ENCODE data around the gene MINAR1.

The MINAR1 gene

DNA sequence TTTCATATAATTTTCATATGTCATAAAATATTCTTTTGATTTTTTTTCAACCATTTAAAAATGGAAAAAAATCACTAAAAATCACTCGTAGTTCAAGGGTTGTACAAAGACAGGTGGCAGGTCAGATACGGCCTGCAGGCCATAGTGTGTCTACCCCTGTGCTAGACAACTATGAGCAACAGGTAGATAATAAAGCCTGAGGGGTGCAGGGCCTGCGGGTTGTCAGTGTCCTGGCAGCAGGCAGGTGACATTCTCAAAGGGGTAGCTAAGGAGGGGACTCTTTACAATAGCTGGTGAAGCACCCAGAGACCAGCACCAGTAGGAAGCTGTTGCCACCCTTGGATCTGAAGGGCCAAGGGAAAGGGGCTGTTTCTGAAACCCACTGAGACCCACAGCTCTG lies 34.4 kb downstream of the MINAR1 start:
- Histone ChIP-seq H3K9ac (ENCODE audit: low read depth, low read length) (no peak overlapping the region), H3K9me3 (ENCODE audit: control insufficient read depth, insufficient read depth, low read length) (no peaks in the 10 kb centered on the region), H3K4me1 (ENCODE audit: insufficient read depth, low read length) (no peaks in the 10 kb centered on the region), H3K36me3 (ENCODE audit: insufficient read depth, low read length) (no peaks in the 10 kb centered on the region)

GRCh38 chr15:79467865-79468586 lies 35.9 kb downstream of the MINAR1 start:
- no peaks in the 10 kb centered on the region for H3K4me1 ChIP-seq (ENCODE audit: insufficient read depth, low read length)
- no peaks in the 10 kb centered on the region for H3K36me3 ChIP-seq (ENCODE audit: insufficient read depth, low read length)
- no peak overlapping the region for H3K9ac ChIP-seq (ENCODE audit: low read depth, low read length)
- H3K9me3 ChIP-seq (ENCODE audit: control insufficient read depth, insufficient read depth, low read length) = no peaks in the 10 kb centered on the region

DNA sequence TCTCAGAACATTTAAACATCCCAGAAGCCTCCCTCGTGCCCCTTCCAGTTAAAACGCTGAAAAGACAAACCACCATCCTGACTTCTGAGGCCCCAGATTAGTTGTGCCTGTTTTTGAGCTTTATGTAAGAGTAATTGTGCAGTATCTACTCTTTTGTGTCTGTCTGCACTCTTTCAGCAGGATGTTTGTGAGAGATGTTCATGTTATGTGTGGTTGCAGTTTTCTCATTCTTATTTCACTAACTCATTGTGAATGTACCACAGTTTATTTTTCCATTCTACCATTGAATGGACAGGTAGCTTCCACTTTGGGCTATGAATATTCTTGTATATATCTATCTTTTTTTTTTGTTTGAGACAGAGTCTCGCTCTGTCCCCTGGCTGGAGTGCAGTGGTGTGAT lies 40.3 kb downstream of the MINAR1 start:
- Histone ChIP-seq H3K9ac (ENCODE audit: low read depth, low read length) (no peak overlapping the region), H3K36me3 (ENCODE audit: insufficient read depth, low read length) (no peaks in the 10 kb centered on the region), H3K4me1 (ENCODE audit: insufficient read depth, low read length) (no peaks in the 10 kb centered on the region), H3K9me3 (ENCODE audit: control insufficient read depth, insufficient read depth, low read length) (no peaks in the 10 kb centered on the region)

DNA sequence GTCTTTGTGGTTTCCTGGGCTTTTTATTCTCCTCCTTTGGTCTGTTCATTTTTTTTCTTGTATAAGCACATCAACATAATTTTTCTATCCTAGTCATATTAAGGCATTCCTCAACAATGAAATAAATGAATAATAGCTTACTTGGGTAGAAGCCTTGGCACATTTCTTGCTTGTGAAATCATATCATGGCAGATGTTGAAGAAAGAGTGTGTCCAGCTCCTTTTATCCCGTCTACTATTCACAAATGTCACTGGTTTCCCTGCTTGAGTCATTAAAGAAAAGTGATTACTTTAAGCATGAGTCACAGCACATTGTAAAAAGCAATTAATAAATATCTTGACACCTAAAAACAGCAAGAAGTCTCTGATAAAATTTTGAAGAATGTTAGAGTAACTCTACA lies 42.1 kb downstream of the MINAR1 start:
- no peaks in the 10 kb centered on the region for H3K36me3 ChIP-seq (ENCODE audit: insufficient read depth, low read length)
- no peaks in the 10 kb centered on the region for H3K9me3 ChIP-seq (ENCODE audit: control insufficient read depth, insufficient read depth, low read length)

DNA sequence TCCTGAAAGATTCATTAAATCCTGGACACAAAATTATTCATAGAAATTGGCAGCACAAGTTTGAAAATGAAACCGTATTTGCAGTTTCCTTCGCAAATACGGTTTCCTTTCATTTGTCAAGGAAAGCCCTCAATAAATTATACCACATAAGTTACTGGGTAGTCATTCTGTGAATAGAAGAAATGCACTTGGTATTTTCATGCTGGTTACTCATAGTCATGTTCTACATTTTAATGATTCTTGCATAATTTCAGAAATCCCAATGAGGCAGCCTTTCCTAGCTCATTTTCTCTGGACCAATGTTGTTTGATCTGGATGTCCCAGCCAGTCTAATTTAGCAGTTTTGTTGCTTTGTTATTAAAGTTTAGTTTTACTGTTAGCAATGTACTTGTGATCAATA lies 43.2 kb downstream of the MINAR1 start:
- Histone ChIP-seq H3K9me3 (ENCODE audit: control insufficient read depth, insufficient read depth, low read length) (no peaks in the 10 kb centered on the region), H3K4me1 (ENCODE audit: insufficient read depth, low read length) (no peaks in the 10 kb centered on the region), H3K36me3 (ENCODE audit: insufficient read depth, low read length) (no peaks in the 10 kb centered on the region), H3K9ac (ENCODE audit: low read depth, low read length) (no peak overlapping the region)

More for the DNA sequence above, 42.1 kb downstream of the MINAR1 start:
- H3K9ac ChIP-seq (ENCODE audit: low read depth, low read length) = no peak overlapping the region
- no peaks in the 10 kb centered on the region for H3K4me1 ChIP-seq (ENCODE audit: insufficient read depth, low read length)

DNA sequence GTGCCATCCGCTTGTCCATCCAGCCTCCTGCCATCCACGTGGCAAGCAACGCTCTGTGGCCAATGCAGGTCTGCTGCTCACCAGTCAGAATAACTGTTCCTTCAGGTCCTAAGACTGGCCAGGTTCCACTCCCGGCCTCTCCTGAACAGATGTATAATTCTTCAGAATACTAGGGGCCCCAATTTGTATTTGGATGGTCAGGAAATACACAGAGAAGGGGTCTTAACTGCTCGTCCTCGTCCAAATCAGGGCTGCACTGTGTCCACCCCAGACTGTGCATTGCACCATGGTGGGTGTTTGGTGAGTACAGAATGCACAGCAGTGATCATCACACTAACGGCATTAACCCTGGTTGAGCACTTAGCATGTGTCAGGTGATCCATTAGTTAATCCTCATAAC lies 46.0 kb downstream of the MINAR1 start:
- Histone ChIP-seq H3K9me3 (ENCODE audit: control insufficient read depth, insufficient read depth, low read length) (no peaks in the 10 kb centered on the region), H3K4me1 (ENCODE audit: insufficient read depth, low read length) (no peaks in the 10 kb centered on the region), H3K9ac (ENCODE audit: low read depth, low read length) (no peak overlapping the region), H3K36me3 (ENCODE audit: insufficient read depth, low read length) (no peaks in the 10 kb centered on the region)

DNA sequence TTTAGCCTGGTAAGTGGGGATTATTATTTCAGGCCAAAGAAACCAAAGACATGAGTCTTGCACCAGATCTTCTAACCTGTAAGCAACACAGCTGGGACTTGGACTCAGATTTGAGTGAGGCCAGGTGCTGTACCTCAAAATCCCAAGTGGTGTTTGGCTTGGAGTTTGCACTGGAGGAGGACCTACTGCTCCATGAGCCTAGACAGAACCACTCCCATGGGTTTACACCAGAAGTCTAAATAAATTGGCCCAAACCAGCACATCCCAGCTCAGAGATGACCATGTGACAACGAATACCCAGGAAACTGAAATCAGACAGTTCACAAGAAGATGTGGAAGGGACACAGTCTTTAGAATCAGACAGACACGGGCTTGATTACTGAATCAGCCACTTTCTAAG lies 47.5 kb downstream of the MINAR1 start:
- Histone ChIP-seq H3K36me3 (ENCODE audit: insufficient read depth, low read length) (no peaks in the 10 kb centered on the region), H3K9ac (ENCODE audit: low read depth, low read length) (no peak overlapping the region), H3K9me3 (ENCODE audit: control insufficient read depth, insufficient read depth, low read length) (no peaks in the 10 kb centered on the region), H3K4me1 (ENCODE audit: insufficient read depth, low read length) (no peaks in the 10 kb centered on the region)

- H3K9ac ChIP-seq (ENCODE audit: low read depth, low read length) = no peak overlapping the region
- no peaks in the 10 kb centered on the region for H3K9me3 ChIP-seq (ENCODE audit: control insufficient read depth, insufficient read depth, low read length)
- no peaks in the 10 kb centered on the region for H3K4me1 ChIP-seq (ENCODE audit: insufficient read depth, low read length)
- H3K36me3 ChIP-seq (ENCODE audit: insufficient read depth, low read length) = no peaks in the 10 kb centered on the region
Measured at GRCh38 chr15:79481793-79482192, 49.7 kb downstream of the MINAR1 start.
